GM12865 (cell line): ENCODE results near the gene TMEM221.

Experiments
- DNase-seq: peaks from one replicate; pipeline ENCODE4 v3.0.0; 2010; ENCODE audit warnings: low read depth
- H3K4me3 ChIP-seq: 2 replicates; pipeline ENCODE4 v1.5.1; 2011; ENCODE audit warnings: mild to moderate bottlenecking, low read depth, low read length, control low read depth
- TF ChIP-seq, protein P1 (sequence below): IDR thresholded peaks from 2 replicates; pipeline ENCODE4 v1.5.1; 2011; ENCODE audit warnings: low read length, control low read depth, low read depth, inconsistent platforms; ENCODE audit not compliant: insufficient read depth; ENCODE audit errors: missing control alignments

Gene TMEM221

GRCh38 chr19:17436094-17436873 is 12.2 kb downstream of the TMEM221 start:
- no peak overlapping the region for H3K4me3 ChIP-seq
- TF ChIP-seq, protein P1, sequence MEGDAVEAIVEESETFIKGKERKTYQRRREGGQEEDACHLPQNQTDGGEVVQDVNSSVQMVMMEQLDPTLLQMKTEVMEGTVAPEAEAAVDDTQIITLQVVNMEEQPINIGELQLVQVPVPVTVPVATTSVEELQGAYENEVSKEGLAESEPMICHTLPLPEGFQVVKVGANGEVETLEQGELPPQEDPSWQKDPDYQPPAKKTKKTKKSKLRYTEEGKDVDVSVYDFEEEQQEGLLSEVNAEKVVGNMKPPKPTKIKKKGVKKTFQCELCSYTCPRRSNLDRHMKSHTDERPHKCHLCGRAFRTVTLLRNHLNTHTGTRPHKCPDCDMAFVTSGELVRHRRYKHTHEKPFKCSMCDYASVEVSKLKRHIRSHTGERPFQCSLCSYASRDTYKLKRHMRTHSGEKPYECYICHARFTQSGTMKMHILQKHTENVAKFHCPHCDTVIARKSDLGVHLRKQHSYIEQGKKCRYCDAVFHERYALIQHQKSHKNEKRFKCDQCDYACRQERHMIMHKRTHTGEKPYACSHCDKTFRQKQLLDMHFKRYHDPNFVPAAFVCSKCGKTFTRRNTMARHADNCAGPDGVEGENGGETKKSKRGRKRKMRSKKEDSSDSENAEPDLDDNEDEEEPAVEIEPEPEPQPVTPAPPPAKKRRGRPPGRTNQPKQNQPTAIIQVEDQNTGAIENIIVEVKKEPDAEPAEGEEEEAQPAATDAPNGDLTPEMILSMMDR: no peak
- DNase-seq: no peak

GRCh38 chr19:17435218-17435617 is 13.2 kb downstream of the TMEM221 start:
- TF ChIP-seq, protein P1: no peak
- DNase-seq: no peak
- H3K4me3 ChIP-seq: no peak overlapping the region

DNA sequence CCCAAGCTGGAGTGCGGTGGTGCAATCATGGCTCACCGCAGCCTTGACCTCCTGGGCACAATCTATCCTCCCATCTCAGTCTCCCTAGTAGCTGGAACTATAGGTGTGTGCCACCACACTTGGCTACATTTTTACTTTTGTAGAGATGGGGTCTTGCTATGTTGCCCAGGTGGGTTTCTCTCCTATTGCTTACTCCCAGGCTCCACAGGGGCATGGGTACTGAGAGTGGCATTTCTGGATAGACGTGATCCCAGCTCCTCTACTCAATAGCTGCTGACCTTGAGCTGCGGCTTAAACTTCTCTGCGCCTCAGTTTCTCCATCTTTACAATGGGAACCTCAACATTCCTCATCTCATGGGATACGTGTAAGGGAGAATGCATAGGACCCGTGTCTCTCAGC is 17.1 kb downstream of the TMEM221 start:
- H3K4me3 ChIP-seq: no peak overlapping the region
- TF ChIP-seq, protein P1: no peak
- DNase-seq: no peak

DNA sequence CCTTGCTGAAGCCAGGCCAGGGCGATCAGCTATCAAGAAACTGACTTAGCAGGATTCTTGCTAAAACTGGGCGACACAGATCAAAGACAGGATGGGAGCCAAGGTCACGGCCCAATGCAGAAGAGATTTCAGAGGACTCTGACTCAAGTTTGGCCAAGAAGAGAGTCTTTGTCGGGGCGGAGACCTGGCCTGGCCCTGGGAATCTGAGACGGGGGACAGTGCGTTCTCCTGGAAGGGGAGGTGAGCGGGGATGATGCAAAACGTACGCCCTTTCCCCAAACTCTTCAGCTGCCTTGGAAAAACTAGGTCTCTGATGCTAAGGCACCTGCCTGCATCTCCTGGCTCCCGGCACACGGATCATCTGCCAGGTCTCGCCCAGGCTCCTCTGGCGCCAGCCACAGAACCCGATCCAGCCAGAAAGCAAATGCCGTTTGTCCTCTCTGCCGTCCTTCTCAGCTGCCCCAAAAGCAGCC is 18.8 kb downstream of the TMEM221 start:
- TF ChIP-seq, protein P1: no peak
- no peak for DNase-seq
- no peak overlapping the region for H3K4me3 ChIP-seq

- TF ChIP-seq, protein P1: peak; percentile 17
Observed at GRCh38 chr19:17424743-17425365, 23.6 kb downstream of the TMEM221 start.

DNA sequence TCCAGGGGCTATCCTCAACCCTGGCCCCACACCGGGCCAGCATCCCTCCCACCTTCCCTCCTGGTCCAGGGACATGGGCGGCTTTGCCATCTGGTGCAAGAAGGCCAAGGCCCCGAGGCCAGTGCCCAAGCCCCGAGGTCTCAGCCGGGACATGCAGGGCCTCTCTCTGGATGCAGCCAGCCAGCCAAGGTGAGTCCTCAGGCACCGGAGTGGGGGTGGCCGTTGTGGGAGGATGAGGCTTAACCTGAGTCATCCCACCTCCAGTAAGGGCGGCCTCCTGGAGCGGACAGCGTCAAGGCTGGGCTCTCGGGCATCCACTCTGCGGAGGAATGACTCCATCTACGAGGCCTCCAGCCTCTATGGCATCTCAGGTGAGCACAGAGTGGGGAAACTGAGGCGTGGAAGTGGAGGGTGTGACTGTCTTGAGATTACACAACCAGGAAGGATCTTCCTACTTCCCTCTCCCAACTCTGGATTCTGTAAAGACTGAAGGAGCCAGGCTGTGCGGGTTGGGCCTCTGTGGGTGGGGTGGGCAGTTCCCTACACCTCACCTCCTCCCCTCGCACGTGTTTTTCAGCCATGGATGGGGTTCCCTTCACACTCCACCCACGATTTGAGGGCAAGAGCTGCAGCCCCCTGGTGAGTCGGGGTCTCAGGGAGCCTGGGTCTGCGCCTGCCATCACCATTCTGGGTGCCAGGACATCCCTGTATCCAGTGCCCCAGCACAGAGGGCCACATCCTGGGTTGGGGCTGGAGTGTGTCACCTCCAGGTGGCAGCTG is 24.8 kb downstream of the TMEM221 start:
- DNase-seq: no peak
- no peak overlapping the region for H3K4me3 ChIP-seq
- TF ChIP-seq, protein P1: no peak

More at GRCh38 chr19:17424743-17425365, 23.6 kb downstream of the TMEM221 start:
- DNase-seq: peak; percentile 33
- no peak overlapping the region for H3K4me3 ChIP-seq
